Heart left ventricle (tissue), 16 donors: ENCODE measurements around the gene RILPL1. TPM values are rescaled to one million over a fixed set of nuclear protein-coding genes. Genes with fewer than 3 reads are reported as not detected.

Experiments used
- ATAC-seq, 4 donors: fragments of 200-7000 bp; cut with Tn5 transposase; one replicate each; pipeline ENCODE4 v1.9.1; 2020 to 2022; ENCODE audit warnings: moderate library complexity in 4 of 4, mild to moderate bottlenecking in 3 of 4, moderate number of reproducible peaks in 1 of 4
- DNase-seq, 5 donors: peaks; one replicate each; pipeline ENCODE4 v3.0.0-alpha.2; 2020
- H3K27ac ChIP-seq, 12 donors: fragments of 200-600 bp; sonication (generic) in 4 of 12; one replicate each; pipeline versions ENCODE4 v1.5.0 to v1.8.0; 2016 to 2022; ENCODE audit warnings: mild to moderate bottlenecking in 2 of 12
- H3K27me3 ChIP-seq, 9 donors: fragments of 200-600 bp; sonication (generic) in 2 of 9; one replicate each; pipeline versions ENCODE4 v1.5.1 to v1.8.0; 2016 to 2022; ENCODE audit warnings: mild to moderate bottlenecking in 3 of 9
- H3K36me3 ChIP-seq, 9 donors: fragments of 200-600 bp; sonication (generic) in 2 of 9; one replicate each; pipeline versions ENCODE4 v1.5.0 to v1.8.0; 2018 to 2022; ENCODE audit warnings: mild to moderate bottlenecking in 2 of 9
- H3K4me1 ChIP-seq, 12 donors: fragments of 200-600 bp; sonication (generic) in 4 of 12; one replicate each; pipeline versions ENCODE4 v1.5.0 to v1.8.0; 2016 to 2022; ENCODE audit warnings: mild to moderate bottlenecking in 3 of 12
- H3K4me3 ChIP-seq, 12 donors: fragments of 200-600 bp; sonication (generic) in 4 of 12; one replicate each; pipeline versions ENCODE4 v1.5.0 to v1.8.0; 2017 to 2022; ENCODE audit warnings: mild to moderate bottlenecking in 9 of 12, moderate library complexity in 4 of 12
- H3K9me3 ChIP-seq, 12 donors: fragments of 200-600 bp; sonication (generic) in 4 of 12; one replicate each; pipeline versions ENCODE4 v1.5.0 to v1.8.0; 2016 to 2022; ENCODE audit warnings: mild to moderate bottlenecking in 1 of 12
- POLR2A ChIP-seq, 2 donors: fragments of 450-650 bp; IDR thresholded peaks; one replicate each; pipeline ENCODE4 v1.6.1; 2017; ENCODE audit warnings: antibody characterized with exemption in 2 of 2, mild to moderate bottlenecking in 2 of 2, moderate library complexity in 2 of 2
- WGBS, 4 donors: extraction: QIAGEN DNeasy Blood & Tissue Kit in 2 of 4; methylation state at CpG; one replicate each; pipeline versions ENCODE4 v1.1.5 to v1.1.7; 2013 to 2018; 5-methylcytosine and 5-hydroxymethylcytosine counted together
- intact Hi-C, 10 donors: fragments of 100-400 bp; cut with DNase I; formaldehyde crosslinking; loops; one replicate each; pipeline versions ENCODE4 v1.11.1 to v1.14.2; 2022
- polyA plus RNA-seq, 2 donors: library from polyadenylated mRNA; stranded (reverse); fragments of 200-250 nt; gene quantifications; one replicate each; pipeline ENCODE4 v1.2.3, GENCODE V29; 2013
- total RNA-seq, 9 donors: library from RNA; depleted of rRNA in 2 of 9; stranded (reverse); fragments of >200 nt in 2 of 9; fragmentation: NEBNext Ultra II Directional in 3 of 9; extraction: Animal tissue kit (Norgen Biotek cat#: 25700) in 3 of 9; gene quantifications; one replicate each; pipeline versions ENCODE4 v1.1.0 to v1.2.4, GENCODE V29; 2016 to 2023
- TF ChIP-seq, protein P1 (sequence below), 12 donors: fragments of 200-600 bp; sonication (generic) in 4 of 12; IDR thresholded peaks; one replicate each; pipeline versions ENCODE4 v1.5.0 to v1.8.0; 2018 to 2022; ENCODE audit warnings: antibody characterized with exemption in 12 of 12, mild to moderate bottlenecking in 5 of 12
- donor health status: ischemic (EF 13 %, LVEDD 7.1; RV severe dilation, severe dysfunction).
- donor health status: healthy with polysubstance abuse.
- donor health status: DM: no; HTN: yes; CAD: no.
- donor health status: DM: no; HTN: no; CAD: no.
- donor health status: ischemic (EF 25% LVEDD 6.9; RV normal size, moderate dysfunction).
- donor health status: ischemic (EF 25% LVEDD 5.7; RV mildly dilated, moderate dysfunction).
- donor health status: healthy.
- donor health status: DM: yes; HTN: yes; CAD: no.
- donor health status: ischemic (EF 35%, LVEDD 5.7; RV mildly dilated, moderate dysfunction).
- donor health status: nonischemic (EF 11% LVEDD 7.7; RV severe dilation, severe dysfunction).
- donor health status: DM: yes; HTN: yes; CAD: no.
- donor health status: PGD.
- donor health status: ischemic (EF 29% LVEDD 5.4; RV normal size, mild dysfunction).
- donor health status: nonischemic (EF 23%, LVEDD 6.1; RV moderate dilation, normal function).

Gene RILPL1
- total and polyA plus RNA-seq, 11 donors = 64.1 to 119 (median 79.4) TPM

- H3K4me3 ChIP-seq = peak overlapping the region in 1 of 12 donors; percentile 32
- H3K4me1 ChIP-seq = peaks cover 0 to 44% (median 20%) of the 10 kb centered on the region in 12 donors
- TF ChIP-seq POLR2A (IDR thresholded peaks at IDR 0.05) = no peak
- TF ChIP-seq, protein P1, sequence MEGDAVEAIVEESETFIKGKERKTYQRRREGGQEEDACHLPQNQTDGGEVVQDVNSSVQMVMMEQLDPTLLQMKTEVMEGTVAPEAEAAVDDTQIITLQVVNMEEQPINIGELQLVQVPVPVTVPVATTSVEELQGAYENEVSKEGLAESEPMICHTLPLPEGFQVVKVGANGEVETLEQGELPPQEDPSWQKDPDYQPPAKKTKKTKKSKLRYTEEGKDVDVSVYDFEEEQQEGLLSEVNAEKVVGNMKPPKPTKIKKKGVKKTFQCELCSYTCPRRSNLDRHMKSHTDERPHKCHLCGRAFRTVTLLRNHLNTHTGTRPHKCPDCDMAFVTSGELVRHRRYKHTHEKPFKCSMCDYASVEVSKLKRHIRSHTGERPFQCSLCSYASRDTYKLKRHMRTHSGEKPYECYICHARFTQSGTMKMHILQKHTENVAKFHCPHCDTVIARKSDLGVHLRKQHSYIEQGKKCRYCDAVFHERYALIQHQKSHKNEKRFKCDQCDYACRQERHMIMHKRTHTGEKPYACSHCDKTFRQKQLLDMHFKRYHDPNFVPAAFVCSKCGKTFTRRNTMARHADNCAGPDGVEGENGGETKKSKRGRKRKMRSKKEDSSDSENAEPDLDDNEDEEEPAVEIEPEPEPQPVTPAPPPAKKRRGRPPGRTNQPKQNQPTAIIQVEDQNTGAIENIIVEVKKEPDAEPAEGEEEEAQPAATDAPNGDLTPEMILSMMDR (IDR thresholded peaks at IDR 0.05) = no peak
- whole genome bisulfite sequencing, 4 donors = 59 to 70% (median 68%) methylated on average over 9 to 14 of the region's 14 CpGs
- intact Hi-C loops = loop anchor here in 3 of 10 donors (2.0 to 5.0 kb wide), 3 partner anchors 38 to 53 kb away; partner anchors contain the start of gene RILPL1 (in 2 of the 3)
- H3K27ac ChIP-seq = peak overlapping the region; percentile 71 to 95 (median 86)
- no peaks in the 10 kb centered on the region for H3K27me3 ChIP-seq
- H3K9me3 ChIP-seq = no peaks in the 10 kb centered on the region
- DNase-seq (peak in 2 of 5 donors; percentile 36 to 44), ATAC-seq (peak; percentile 45 to 68 (median 56))
- peaks cover 0 to 57% (median 21%) of the 10 kb centered on the region in 9 donors for H3K36me3 ChIP-seq
Observed at GRCh38 chr12:123479442-123480180, 53.9 kb downstream of the RILPL1 start.

DNA sequence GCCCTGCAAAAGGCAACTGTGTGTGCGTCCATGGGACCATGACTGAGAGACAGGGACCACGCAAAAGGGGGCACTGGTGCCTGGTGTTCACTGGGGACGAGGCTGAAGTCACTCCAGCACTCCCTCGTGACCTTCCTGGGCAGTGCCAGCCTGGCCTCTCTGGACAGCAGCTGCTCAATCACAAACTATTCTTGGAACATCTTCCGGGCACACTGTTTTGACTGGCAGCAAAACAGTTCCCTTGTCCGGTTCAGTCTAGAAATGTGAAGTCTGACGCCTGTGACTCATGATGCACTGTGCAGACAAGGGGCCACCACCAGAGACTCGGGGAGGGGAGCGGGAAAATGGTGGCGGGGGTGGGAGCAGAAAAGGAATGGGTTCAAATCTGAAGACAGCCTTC is 54.8 kb downstream of the RILPL1 start:
- no peaks in the 10 kb centered on the region for H3K27me3 ChIP-seq
- peaks cover 0 to 50% (median 18%) of the 10 kb centered on the region in 9 donors for H3K36me3 ChIP-seq
- DNase-seq (peak; percentile 73 to 88 (median 77)), ATAC-seq (peak; percentile 86 to 90 (median 88))
- H3K4me3 ChIP-seq = peak overlapping the region in 1 of 12 donors; percentile 32
- WGBS, 4 donors = 47 to 56% (median 51%) methylated on average over 10 of the region's 10 CpGs
- no peak for TF ChIP-seq POLR2A (IDR thresholded peaks at IDR 0.05)
- TF ChIP-seq, protein P1 (IDR thresholded peaks at IDR 0.05) = no peak
- intact Hi-C loops = loop anchor here in 3 of 10 donors (2.0 to 5.0 kb wide), 2 partner anchors 42 to 54 kb away; partner anchors contain the start of gene RILPL1 (in 2 of the 3)
- peaks cover 0 to 51% (median 23%) of the 10 kb centered on the region in 12 donors for H3K4me1 ChIP-seq
- H3K27ac ChIP-seq = peak overlapping the region; percentile 71 to 95 (median 86)
- no peaks in the 10 kb centered on the region for H3K9me3 ChIP-seq

DNA sequence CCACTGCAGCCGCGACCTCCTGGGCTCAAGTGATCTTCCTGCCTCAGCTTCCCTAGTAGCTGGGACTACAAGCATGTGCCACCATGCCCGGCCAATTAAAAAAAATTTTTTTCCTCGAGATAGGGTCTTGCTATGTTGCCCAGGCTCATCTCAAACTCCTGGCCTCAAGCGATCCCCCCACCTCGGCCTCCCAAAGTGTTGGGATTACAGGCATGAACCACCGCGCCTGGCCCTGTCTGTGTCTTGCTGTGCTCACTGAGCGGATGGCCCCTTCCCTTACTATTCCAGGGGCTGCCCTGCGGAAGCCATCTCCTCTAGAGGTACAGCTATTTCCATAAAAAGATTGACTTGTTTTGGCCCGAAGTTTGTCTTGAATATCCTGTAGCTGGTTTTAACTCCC is 55.5 kb downstream of the RILPL1 start:
- Histone ChIP-seq H3K9me3 (no peaks in the 10 kb centered on the region), H3K4me1 (peaks cover 0 to 58% (median 25%) of the 10 kb centered on the region in 12 donors), H3K36me3 (peaks cover 0 to 50% (median 18%) of the 10 kb centered on the region in 9 donors), H3K27me3 (no peaks in the 10 kb centered on the region), H3K4me3 (no peak overlapping the region), H3K27ac (peak overlapping the region; percentile 55 to 95 (median 86))
- ATAC-seq = no peak
- no peak for DNase-seq
- WGBS, 4 donors = 82 to 88% (median 85%) methylated on average over 11 of the region's 11 CpGs
- TF ChIP-seq POLR2A (IDR thresholded peaks at IDR 0.05) = no peak
- TF ChIP-seq, protein P1 (IDR thresholded peaks at IDR 0.05) = no peak
- intact Hi-C loops = loop anchor here in 3 of 10 donors (2.0 to 5.0 kb wide), 2 partner anchors 43 to 54 kb away; partner anchors contain the start of gene RILPL1 (in 2 of the 3)

DNA sequence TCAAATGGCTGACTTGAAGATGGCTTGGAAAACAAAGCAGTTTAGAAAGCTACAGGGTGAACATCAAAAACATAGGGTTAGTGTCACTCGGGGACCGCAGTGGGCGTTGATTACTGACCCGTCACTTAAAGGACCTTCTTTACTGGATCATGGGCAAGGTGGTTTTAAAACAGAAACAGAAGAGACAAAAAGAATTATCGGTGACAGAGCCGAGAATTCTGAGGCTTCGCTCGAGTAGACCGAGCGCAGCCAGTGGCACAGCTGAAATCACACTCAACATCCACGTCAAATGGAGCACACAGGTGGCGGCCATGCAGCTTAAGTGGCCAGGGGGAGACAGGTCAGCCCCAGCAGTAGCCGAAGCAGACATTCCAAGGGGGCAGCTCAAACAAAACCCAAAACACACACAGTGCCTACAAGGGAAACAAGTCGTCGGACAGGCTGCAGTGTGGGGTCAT is 58.2 kb downstream of the RILPL1 start:
- peaks cover 0 to 64% (median 45%) of the 10 kb centered on the region in 9 donors for H3K36me3 ChIP-seq
- ATAC-seq (no peak), DNase-seq (no peak)
- H3K4me1 ChIP-seq = peaks cover 0 to 63% (median 23%) of the 10 kb centered on the region in 12 donors
- H3K27ac ChIP-seq = peak overlapping the region; percentile 62 to 94 (median 86)
- intact Hi-C loops = loop anchor here in 3 of 10 donors (2.0 to 5.0 kb wide), 2 partner anchors 44 to 57 kb away; partner anchors contain the start of gene RILPL1 (in 2 of the 3)
- H3K9me3 ChIP-seq = no peaks in the 10 kb centered on the region
- 68 to 74% (median 72%) methylated on average over 15 of the region's 15 CpGs for WGBS, 4 donors
- no peaks in the 10 kb centered on the region for H3K27me3 ChIP-seq
- TF ChIP-seq, protein P1 (IDR thresholded peaks at IDR 0.05) = no peak
- TF ChIP-seq POLR2A (IDR thresholded peaks at IDR 0.05) = no peak
- peak overlapping the region in 3 of 12 donors; percentile 2 to 29 (median 14) for H3K4me3 ChIP-seq
